HepG2 (cell line): ENCODE measurements around the gene TMEM132E. TPM values are rescaled to one million over a fixed set of nuclear protein-coding genes. Genes with fewer than 3 reads are reported as not detected.

Source experiments
- ATAC-seq: fragments of 200-7000 bp; cut with Tn5 transposase; 3 replicates; pipeline ENCODE4 v1.9.1; 2020; ENCODE audit warnings: mild to moderate bottlenecking, moderate library complexity
- BruUV-seq: library from RNA; stranded (reverse); fragments of 400-500 nt; replicated peaks from 2 replicates; lab custom pipeline; 2021; lab: Mats Ljungman, UMichigan
- CTCF ChIA-PET: fragments of 300-600 bp; formaldehyde crosslinking; extraction: SDS; loops from one replicate; lab custom pipeline; 2021; ENCODE audit warnings: low total read pairs, inconsistent platforms, low intra/inter-chr PET ratio; lab: Yijun Ruan, JAX
- POLR2A ChIA-PET: fragments of 350-600 bp; sonication (Branson Sonifier 250); formaldehyde crosslinking; loops from one replicate; lab custom pipeline; 2020; ENCODE audit warnings: antibody characterized with exemption, inconsistent platforms; lab: Yijun Ruan, JAX
- DNase-seq: peaks from one replicate; pipeline ENCODE4 v3.0.0-alpha.2; 2015; ENCODE audit warnings: low spot score
- FAIRE-seq: peaks from 3 replicates; lab custom pipeline; 2011; peaks lifted over from hg19 to GRCh38; lab: Jason Lieb, UNC
- H2AFZ ChIP-seq: one replicate; pipeline ENCODE4 v1.6.1; 2011; ENCODE audit warnings: low read length, inconsistent platforms
- H3K27ac ChIP-seq: fragments of 300-600 bp; 3 replicates; pipeline ENCODE4 v1.8.0; 2011; ENCODE audit warnings: mixed run types, mild to moderate bottlenecking, mixed read lengths, low read length, inconsistent platforms; ENCODE audit not compliant: insufficient read depth; ENCODE audit errors: extremely low read length
- H3K27me3 ChIP-seq, 2 experiments: fragments of 200-600 bp in 1 of 2; 2 replicates in 1 of 2; 3 replicates in 1 of 2; pipeline versions ENCODE4 v1.6.0 to v1.8.0; 2011; ENCODE audit warnings: low read length in 2 of 2, mild to moderate bottlenecking in 2 of 2, moderate library complexity in 2 of 2, inconsistent platforms in 1 of 2; ENCODE audit not compliant: insufficient read depth in 2 of 2, control insufficient read depth in 1 of 2
- H3K36me3 ChIP-seq, 2 experiments: fragments of 200-600 bp in 1 of 2; replicated peaks in 1 of 2; 2 replicates in 1 of 2; 3 replicates in 1 of 2; pipeline versions ENCODE4 v1.5.1 to v1.8.0; 2011; ENCODE audit warnings: low read length in 2 of 2, inconsistent platforms in 1 of 2; ENCODE audit not compliant: insufficient read depth in 2 of 2, control insufficient read depth in 1 of 2
- H3K4me1 ChIP-seq: 2 replicates; pipeline ENCODE4 v1.5.1; 2012; ENCODE audit warnings: low read length, inconsistent platforms; ENCODE audit not compliant: insufficient read depth
- H3K4me2 ChIP-seq: 2 replicates; pipeline ENCODE4 v1.6.0; 2011; ENCODE audit warnings: low read depth, low read length, inconsistent platforms
- H3K4me3 ChIP-seq, 3 experiments: fragments of 200-600 bp in 1 of 3; sonication (generic), shearing (Covaris generic) in 1 of 3; replicated peaks in 1 of 3; 2 replicates each; pipeline ENCODE4 v1.5.1; 2011 to 2016; ENCODE audit warnings: low read length in 3 of 3, inconsistent platforms in 2 of 3, low read depth in 2 of 3, mild to moderate bottlenecking in 2 of 3, control low read depth in 1 of 3, mixed read lengths in 1 of 3; ENCODE audit not compliant: insufficient read depth in 1 of 3
- H3K79me2 ChIP-seq: one replicate; pipeline ENCODE4 v1.6.1; 2011; ENCODE audit warnings: low read length, inconsistent platforms; ENCODE audit not compliant: insufficient read depth
- H3K9ac ChIP-seq: 2 replicates; pipeline ENCODE4 v1.6.0; 2011; ENCODE audit warnings: mild to moderate bottlenecking, low read depth, low read length, inconsistent platforms; ENCODE audit not compliant: insufficient read depth
- H3K9me3 ChIP-seq: 2 replicates; pipeline ENCODE4 v1.5.1; 2012; ENCODE audit warnings: mild to moderate bottlenecking, low read length
- H4K20me1 ChIP-seq: 2 replicates; pipeline ENCODE4 v1.6.0; 2011; ENCODE audit warnings: inconsistent platforms, mild to moderate bottlenecking, low read length, moderate library complexity; ENCODE audit not compliant: insufficient read depth
- AKAP8 ChIP-seq: sonication (generic); formaldehyde crosslinking; IDR thresholded peaks from 2 replicates; pipeline ENCODE4 v1.5.1; 2020; ENCODE audit warnings: mild to moderate bottlenecking, missing genetic modification reagents
- ASH2L ChIP-seq: fragments of 300-600, 200-600 bp; sonication (generic); IDR thresholded peaks from 2 replicates; pipeline ENCODE4 v1.7.0; 2017; ENCODE audit warnings: low read depth, mild to moderate bottlenecking, moderate library complexity, mixed read lengths, low read length; ENCODE audit not compliant: insufficient read length
- DR1 ChIP-seq: sonication (generic); formaldehyde crosslinking; IDR thresholded peaks from 2 replicates; pipeline ENCODE4 v1.8.0; 2021; ENCODE audit warnings: mild to moderate bottlenecking, missing genetic modification reagents, inconsistent platforms
- ETV6 ChIP-seq: sonication (generic); formaldehyde crosslinking; conservative IDR thresholded peaks from 2 replicates; pipeline ENCODE4 v1.4.0; 2020; ENCODE audit warnings: missing genetic modification reagents
- MAF1 ChIP-seq: sonication (generic); formaldehyde crosslinking; IDR thresholded peaks from 2 replicates; pipeline ENCODE4 v1.5.0; 2020; ENCODE audit warnings: missing genetic modification reagents, borderline replicate concordance
- RBM39 ChIP-seq: fragments of 200-400 bp; formaldehyde crosslinking; IDR thresholded peaks from one replicate; pipeline ENCODE4 v1.6.1; 2018; ENCODE audit warnings: antibody characterized with exemption, mild to moderate bottlenecking, low read depth, low read length; ENCODE audit not compliant: poor library complexity, severe bottlenecking
- SP1 ChIP-seq, 2 experiments: fragments of 450-650 bp in 1 of 2; sonication (generic) in 1 of 2; formaldehyde crosslinking in 1 of 2; IDR thresholded peaks; 2 replicates each; pipeline versions ENCODE4 v1.4.0 to v1.6.1; 2016 to 2020; ENCODE audit warnings: missing genetic modification reagents in 1 of 2
- TCF12 ChIP-seq, 2 experiments: fragments of 450-650 bp in 1 of 2; sonication (generic) in 1 of 2; formaldehyde crosslinking in 1 of 2; IDR thresholded peaks; 2 replicates each; pipeline versions ENCODE4 v1.6.1 to v1.8.0; 2017 to 2022; ENCODE audit warnings: antibody characterized with exemption in 1 of 2, mild to moderate bottlenecking in 1 of 2, missing genetic modification reagents in 1 of 2, moderate library complexity in 1 of 2
- TIGD3 ChIP-seq: sonication (generic); formaldehyde crosslinking; IDR thresholded peaks from 2 replicates; pipeline ENCODE4 v1.5.1; 2020; ENCODE audit warnings: mild to moderate bottlenecking, missing genetic modification reagents, borderline replicate concordance
- ZFAT ChIP-seq: sonication (generic); formaldehyde crosslinking; conservative IDR thresholded peaks from 2 replicates; pipeline ENCODE4 v1.8.1; 2023; ENCODE audit warnings: missing genetic modification reagents, inconsistent platforms
- ZMYM4 ChIP-seq: sonication (generic); formaldehyde crosslinking; IDR thresholded peaks from 2 replicates; pipeline ENCODE4 v1.8.1; 2023; ENCODE audit warnings: mild to moderate bottlenecking, missing genetic modification reagents
- ZNF251 ChIP-seq: sonication (generic); formaldehyde crosslinking; IDR thresholded peaks from 2 replicates; pipeline ENCODE4 v1.9.0; 2021; ENCODE audit warnings: mild to moderate bottlenecking, missing genetic modification reagents
- ZNF264 ChIP-seq: sonication (generic); formaldehyde crosslinking; IDR thresholded peaks from 2 replicates; pipeline ENCODE4 v1.4.0; 2020; ENCODE audit warnings: missing genetic modification reagents
- ZNF274 ChIP-seq: sonication (generic); formaldehyde crosslinking; IDR thresholded peaks from 2 replicates; pipeline ENCODE4 v1.5.1; 2020; ENCODE audit warnings: mild to moderate bottlenecking, missing genetic modification reagents
- ZNF317 ChIP-seq: sonication (generic); formaldehyde crosslinking; IDR thresholded peaks from 2 replicates; pipeline ENCODE4 v1.5.0; 2020; ENCODE audit warnings: mild to moderate bottlenecking, missing genetic modification reagents
- ZNF430 ChIP-seq: sonication (generic); formaldehyde crosslinking; IDR thresholded peaks from 2 replicates; pipeline ENCODE4 v1.9.0; 2021; ENCODE audit warnings: mild to moderate bottlenecking, missing genetic modification reagents
- ZNF512 ChIP-seq: sonication (generic); formaldehyde crosslinking; IDR thresholded peaks from 2 replicates; pipeline ENCODE4 v1.4.0; 2020; ENCODE audit warnings: mild to moderate bottlenecking, missing genetic modification reagents
- ZNF512B ChIP-seq: sonication (generic); formaldehyde crosslinking; IDR thresholded peaks from 2 replicates; pipeline ENCODE4 v1.5.1; 2020; ENCODE audit warnings: missing genetic modification reagents, mild to moderate bottlenecking, borderline replicate concordance
- ZNF660 ChIP-seq: sonication (generic); formaldehyde crosslinking; IDR thresholded peaks from 2 replicates; pipeline ENCODE4 v1.5.1; 2020; ENCODE audit warnings: mild to moderate bottlenecking, low read depth, missing genetic modification reagents, borderline replicate concordance
- ZSCAN9 ChIP-seq: IDR thresholded peaks from 2 replicates; pipeline ENCODE4 v1.6.1; 2016; ENCODE audit warnings: borderline replicate concordance
- WGBS: methylation state at CpG from one replicate; pipeline ENCODE4 v1.1.6; 2017; ENCODE audit warnings: low lambda C conversion rate; 5-methylcytosine and 5-hydroxymethylcytosine counted together
- in situ Hi-C: cut with HindIII; loops from 2 replicates; pipeline ENCODE4 v1.10.0; 2017; ENCODE audit warnings: low pct_unique_long_range_greater_than_20kb; ENCODE audit not compliant: extremely low pct_ligation_motif_present
- intact Hi-C: fragments of 100-400 bp; cut with micrococcal nuclease; formaldehyde crosslinking; loops from one replicate; pipeline ENCODE4 v1.10.0; 2022; ENCODE audit not compliant: unreplicated experiment
- polyA plus RNA-seq, 8 experiments: library from polyadenylated mRNA; depleted of rRNA in 3 of 8; stranded (reverse) in 7 of 8; unstranded in 1 of 8; fragments of >200 nt; fragmentation: Illumina TruSeq in 4 of 8; extraction: Trizol in 4 of 8; gene quantifications; 2 replicates each; pipeline versions ENCODE4 v1.2.1 to v1.2.3, GENCODE V29; 2011 to 2016; ENCODE audit warnings: low read depth in 4 of 8, missing spikeins in 1 of 8, mixed read lengths in 1 of 8; ENCODE audit not compliant: insufficient read depth in 1 of 8
- total RNA-seq, 5 experiments: library from RNA; depleted of rRNA; stranded (reverse); fragments of >200 nt; fragmentation: Illumina TruSeq; extraction: Trizol; gene quantifications; 2 replicates each; pipeline ENCODE4 v1.2.3, GENCODE V29; 2016; ENCODE audit warnings: low read depth in 1 of 5

Gene TMEM132E
- total and polyA plus RNA-seq, 2 of the 13 experiments (the other 11 are each of a cell fraction or from before 2014, with no cell fraction given), result not detected

DNA sequence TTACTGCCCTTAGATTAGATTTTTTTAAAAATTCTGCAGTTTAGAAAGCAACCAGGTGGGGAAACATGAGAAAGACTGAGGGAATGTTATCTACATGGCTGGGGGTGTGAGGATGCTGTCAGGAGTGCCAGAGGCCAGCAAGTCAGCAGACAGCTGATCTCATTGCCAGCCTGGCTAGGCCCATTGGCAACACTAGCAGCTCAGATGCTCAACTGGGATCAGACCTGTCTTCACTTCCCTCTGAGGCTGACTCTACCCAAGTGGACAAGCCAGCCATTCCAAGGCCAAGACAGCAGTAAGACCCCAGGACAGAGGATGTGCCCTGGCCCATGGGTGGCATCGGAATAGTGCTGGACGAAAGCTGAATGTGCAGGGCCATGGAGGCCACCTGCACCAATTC is 96.2 kb downstream of the TMEM132E start (continued):
- TF ChIP-seq RBM39 (no peak), ASH2L (no peak), ZNF512 (CRISPR knock-in tag) (no peak)
- TF ChIP-seq, all 625 proteins: peak for 0

DNA sequence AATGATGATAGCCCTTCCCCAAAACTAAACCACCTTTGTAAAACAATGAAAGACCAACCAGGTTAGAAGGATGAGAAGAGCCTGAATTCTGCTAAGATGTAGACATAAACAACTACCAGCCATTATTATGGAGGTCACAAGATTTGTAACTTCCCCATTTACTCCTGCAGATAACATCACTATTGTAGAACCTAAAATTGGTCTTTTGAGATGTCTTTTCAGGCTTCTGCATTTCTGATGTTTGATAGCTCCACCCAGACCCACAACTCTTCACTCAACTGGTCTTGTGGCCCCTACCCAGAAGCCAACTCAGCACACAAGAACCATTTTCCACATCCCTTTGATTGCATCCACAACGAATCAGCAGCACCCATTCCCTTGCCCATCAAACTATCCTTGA is 100.8 kb downstream of the TMEM132E start:
- H3K27me3 ChIP-seq, result no peaks in the 10 kb centered on the region
- no peak overlapping the region for H3K4me3 ChIP-seq
- WGBS, result 0% methylated on average over 1 of the region's 1 CpG
- H3K4me2 ChIP-seq, result no peak overlapping the region
- in situ Hi-C loops, result no loop called here
- BruUV-seq, result no TSS peak
- H3K9ac ChIP-seq, result no peak overlapping the region
- H2AFZ ChIP-seq, result no peak overlapping the region
- H3K36me3 ChIP-seq, result no peaks in the 10 kb centered on the region
- no peaks in the 10 kb centered on the region for H3K79me2 ChIP-seq
- TF ChIP-seq ZNF660 (CRISPR knock-in tag), result no peak
- TF ChIP-seq ZNF317 (CRISPR knock-in tag), result no peak
- TF ChIP-seq ZNF274 (CRISPR knock-in tag), result no peak
- TF ChIP-seq TCF12 (IDR thresholded peaks at IDR 0.05), result no peak
- no peak for TF ChIP-seq TCF12 (CRISPR knock-in tag; IDR thresholded peaks at IDR 0.05)
- TF ChIP-seq ZNF512B (CRISPR knock-in tag), result no peak
- TF ChIP-seq ZNF430 (CRISPR knock-in tag), result no peak
- no peak for TF ChIP-seq ZSCAN9 (CRISPR knock-in tag)
- TF ChIP-seq TIGD3 (CRISPR knock-in tag), result no peak
- TF ChIP-seq SP1 (IDR thresholded peaks at IDR 0.05), result no peak
- TF ChIP-seq SP1 (CRISPR knock-in tag; IDR thresholded peaks at IDR 0.05), result no peak
- TF ChIP-seq ZMYM4 (CRISPR knock-in tag), result no peak
- TF ChIP-seq DR1 (CRISPR knock-in tag), result no peak
- no peak for TF ChIP-seq ZFAT (CRISPR knock-in tag)
- no peak for TF ChIP-seq ZNF251 (CRISPR knock-in tag)
- no peak for TF ChIP-seq ETV6 (CRISPR knock-in tag)
- no peak for TF ChIP-seq ZNF264 (CRISPR knock-in tag)
- TF ChIP-seq AKAP8 (CRISPR knock-in tag), result no peak
- TF ChIP-seq MAF1, result no peak
- POLR2A ChIA-PET, result no interaction called here
- no peaks in the 10 kb centered on the region for H3K4me1 ChIP-seq
- DNase-seq (no peak), ATAC-seq (no peak), FAIRE-seq (no peak)
- no peak overlapping the region for H3K27ac ChIP-seq
- H3K9me3 ChIP-seq, result no peaks in the 10 kb centered on the region
- CTCF ChIA-PET, result no interaction called here
- no peaks in the 10 kb centered on the region for H4K20me1 ChIP-seq
- intact Hi-C loops, result no loop called here
